SK-N-SH treated with all-trans-retinoic acid at 6 μM for 48 hours (cell line): Measurements from ENCODE around the gene MEP1A.

Source experiments
- ATAC-seq: fragments of 200-7000 bp; cut with Tn5 transposase; 3 replicates; pipeline ENCODE4 v1.9.1; 2020; ENCODE audit warnings: mild to moderate bottlenecking, moderate library complexity
- ARNTL ChIP-seq: fragments of 450-650 bp; formaldehyde crosslinking; IDR thresholded peaks from 2 replicates; pipeline ENCODE4 v1.5.0; 2020; ENCODE audit warnings: low read depth, mild to moderate bottlenecking, moderate library complexity, borderline replicate concordance
- BACH2 ChIP-seq: fragments of 250-450 bp; sonication (Bioruptor Pico); IDR thresholded peaks from 2 replicates; pipeline ENCODE4 v1.9.0; 2021; ENCODE audit warnings: mild to moderate bottlenecking, borderline replicate concordance
- CREB5 ChIP-seq: fragments of 250-450 bp; sonication (Bioruptor Pico); IDR thresholded peaks from 2 replicates; pipeline ENCODE4 v1.5.1; 2020; ENCODE audit warnings: low read depth, mild to moderate bottlenecking, moderate library complexity
- CSDC2 ChIP-seq: fragments of 250-450 bp; sonication (Bioruptor Pico); IDR thresholded peaks from 2 replicates; pipeline ENCODE4 v1.5.0; 2020; ENCODE audit warnings: mild to moderate bottlenecking, moderate library complexity
- CSRNP3 ChIP-seq: fragments of 250-450 bp; sonication (Bioruptor Pico); IDR thresholded peaks from 2 replicates; pipeline ENCODE4 v1.5.1; 2021; ENCODE audit warnings: mild to moderate bottlenecking, moderate library complexity
- ESRRG ChIP-seq: fragments of 250-450 bp; sonication (Bioruptor Pico); IDR thresholded peaks from 2 replicates; pipeline ENCODE4 v1.6.1; 2021; ENCODE audit warnings: mild to moderate bottlenecking
- GLIS3 ChIP-seq: fragments of 250-450 bp; sonication (Bioruptor Pico); IDR thresholded peaks from 2 replicates; pipeline ENCODE4 v1.5.0; 2020; ENCODE audit warnings: mild to moderate bottlenecking, moderate library complexity
- ISL1 ChIP-seq: fragments of 250-450 bp; sonication (Bioruptor Pico); IDR thresholded peaks from 2 replicates; pipeline ENCODE4 v2.1.2; 2022; ENCODE audit warnings: mild to moderate bottlenecking, moderate library complexity
- OSR1 ChIP-seq: fragments of 250-450 bp; sonication (Bioruptor Pico); IDR thresholded peaks from 2 replicates; pipeline ENCODE4 v1.8.0; 2022; ENCODE audit warnings: moderate library complexity, mild to moderate bottlenecking, inconsistent platforms
- PATZ1 ChIP-seq: fragments of 250-450 bp; sonication (Bioruptor Pico); IDR thresholded peaks from 2 replicates; pipeline ENCODE4 v1.8.0; 2020; ENCODE audit warnings: mild to moderate bottlenecking, moderate library complexity, borderline replicate concordance
- POU6F1 ChIP-seq: fragments of 250-450 bp; sonication (Bioruptor Pico); IDR thresholded peaks from 2 replicates; pipeline ENCODE4 v1.8.0; 2021; ENCODE audit warnings: low read depth, mild to moderate bottlenecking, moderate library complexity, borderline replicate concordance
- PPARA ChIP-seq: fragments of 250-450 bp; sonication (Bioruptor Pico); IDR thresholded peaks from 2 replicates; pipeline ENCODE4 v1.5.0; 2020; ENCODE audit warnings: mild to moderate bottlenecking, borderline replicate concordance
- SNAI2 ChIP-seq: fragments of 250-450 bp; sonication (Bioruptor Pico); IDR thresholded peaks from 2 replicates; pipeline ENCODE4 v1.5.0; 2020; ENCODE audit warnings: mild to moderate bottlenecking, moderate library complexity
- TCF4 ChIP-seq: fragments of 250-450 bp; sonication (Bioruptor Pico); IDR thresholded peaks from 2 replicates; pipeline ENCODE4 v1.8.0; 2021; ENCODE audit warnings: mild to moderate bottlenecking, moderate library complexity, borderline replicate concordance
- TOX ChIP-seq: fragments of 250-450 bp; sonication (Bioruptor Pico); IDR thresholded peaks from 2 replicates; pipeline ENCODE4 v1.8.0; 2021; ENCODE audit warnings: mild to moderate bottlenecking, moderate library complexity, borderline replicate concordance
- TSHZ2 ChIP-seq: fragments of 250-450 bp; sonication (Bioruptor Pico); IDR thresholded peaks from 2 replicates; pipeline ENCODE4 v1.5.0; 2020; ENCODE audit warnings: mild to moderate bottlenecking, moderate library complexity
- ZC3H10 ChIP-seq: fragments of 250-450 bp; sonication (Bioruptor Pico); IDR thresholded peaks from 2 replicates; pipeline ENCODE4 v1.5.1; 2021; ENCODE audit warnings: mild to moderate bottlenecking, moderate library complexity
- ZFP3 ChIP-seq: fragments of 250-450 bp; sonication (Bioruptor Pico); IDR thresholded peaks from 2 replicates; pipeline ENCODE4 v1.5.0; 2020; ENCODE audit warnings: mild to moderate bottlenecking, moderate library complexity
- ZFP30 ChIP-seq: fragments of 450-650 bp; formaldehyde crosslinking; IDR thresholded peaks from 2 replicates; pipeline ENCODE4 v1.5.0; 2022; ENCODE audit warnings: mild to moderate bottlenecking, moderate library complexity
- ZNF565 ChIP-seq: fragments of 450-650 bp; formaldehyde crosslinking; conservative IDR thresholded peaks from 2 replicates; pipeline ENCODE4 v1.5.0; 2020; ENCODE audit warnings: low read depth, mild to moderate bottlenecking, moderate library complexity
- ZNF70 ChIP-seq: fragments of 450-650 bp; formaldehyde crosslinking; IDR thresholded peaks from 2 replicates; pipeline ENCODE4 v1.5.0; 2020; ENCODE audit warnings: mild to moderate bottlenecking, moderate library complexity
- ZNF8 ChIP-seq: fragments of 450-650 bp; formaldehyde crosslinking; IDR thresholded peaks from 2 replicates; pipeline ENCODE4 v1.5.0; 2020; ENCODE audit warnings: mild to moderate bottlenecking, moderate library complexity

Gene MEP1A

GRCh38 chr6:46757214-46757596, 36.0 kb upstream of the MEP1A start:
- no peak for ATAC-seq

GRCh38 chr6:46758960-46759753, 34.0 kb upstream of the MEP1A start:
- no peak for ATAC-seq
- no peak for TF ChIP-seq TSHZ2 (CRISPR knock-in tag)
- no peak for TF ChIP-seq BACH2
- no peak for TF ChIP-seq SNAI2 (CRISPR knock-in tag)
- no peak for TF ChIP-seq ZNF565 (CRISPR knock-in tag)
- no peak for TF ChIP-seq CREB5 (CRISPR knock-in tag)
- TF ChIP-seq, all 23 proteins: peak for 0

More at GRCh38 chr6:46757214-46757596, 36.0 kb upstream of the MEP1A start:
- TF ChIP-seq ZNF8 (CRISPR knock-in tag) (no peak), ISL1 (CRISPR knock-in tag) (no peak), PPARA (CRISPR knock-in tag) (no peak), GLIS3 (CRISPR knock-in tag) (no peak), ESRRG (CRISPR knock-in tag) (no peak), BACH2 (no peak), ZFP30 (CRISPR knock-in tag) (no peak), CSRNP3 (CRISPR knock-in tag) (no peak), TSHZ2 (CRISPR knock-in tag) (no peak), ZNF565 (CRISPR knock-in tag) (no peak)

GRCh38 chr6:46760925-46761324, 32.3 kb upstream of the MEP1A start:
- no peak for ATAC-seq
- TF ChIP-seq SNAI2 (CRISPR knock-in tag) = no peak
- TF ChIP-seq ZNF8 (CRISPR knock-in tag) = no peak
- no peak for TF ChIP-seq PPARA (CRISPR knock-in tag)
- TF ChIP-seq CSRNP3 (CRISPR knock-in tag) = no peak
- no peak for TF ChIP-seq ZC3H10 (CRISPR knock-in tag)
- TF ChIP-seq TCF4 (CRISPR knock-in tag) = no peak
- TF ChIP-seq CSDC2 (CRISPR knock-in tag) = no peak
- no peak for TF ChIP-seq ZFP3
- no peak for TF ChIP-seq ESRRG (CRISPR knock-in tag)
- no peak for TF ChIP-seq ZFP30 (CRISPR knock-in tag)
- TF ChIP-seq OSR1 (CRISPR knock-in tag) = no peak
- no peak for TF ChIP-seq ISL1 (CRISPR knock-in tag)
- no peak for TF ChIP-seq ZNF565 (CRISPR knock-in tag)
- no peak for TF ChIP-seq GLIS3 (CRISPR knock-in tag)
- no peak for TF ChIP-seq TOX (CRISPR knock-in tag)
- no peak for TF ChIP-seq ARNTL (CRISPR knock-in tag)
- TF ChIP-seq ZNF70 = no peak
- TF ChIP-seq PATZ1 = no peak
- no peak for TF ChIP-seq POU6F1
